ENCODE results near the gene RAB40B. TPM values are rescaled to one million over a fixed set of nuclear protein-coding genes. Genes with fewer than 3 reads are reported as not detected.

Gene RAB40B
- polyA plus RNA-seq, 1 of the 3 experiments (the other 2 are of a cell fraction) = 20.7 TPM

DNA sequence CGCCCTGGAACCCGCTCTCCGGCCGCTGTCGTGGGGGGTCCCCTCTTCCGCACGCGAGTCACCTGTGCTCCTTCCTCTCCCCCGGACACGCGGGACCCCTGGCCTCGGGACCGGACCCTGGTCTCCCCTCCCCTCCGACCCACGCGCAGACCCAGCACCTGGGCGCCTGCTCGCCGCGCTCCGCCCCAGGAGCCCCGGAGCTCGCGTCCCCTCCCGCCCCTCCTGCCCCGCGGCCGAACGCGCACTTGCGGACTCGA lies 762 bp downstream of the RAB40B start:
- peak overlapping the region; percentile 63 to 68 for H3K4me3 ChIP-seq (ENCODE audit: low read depth in 2 of 2, low read length in 1 of 2)
- DNase-seq = no peak
- peaks cover 0 to 8% of the 10 kb centered on the region in 2 experiments for H3K36me3 ChIP-seq (replicated peaks in 1 of 2; ENCODE audit: control insufficient read depth in 1 of 2, insufficient read depth in 2 of 2, low read length in 1 of 2)
- H3K4me1 ChIP-seq (ENCODE audit: control insufficient read depth in 1 of 2, insufficient read depth in 2 of 2, low read depth in 1 of 2, low read length in 1 of 2) = peaks cover 0 to 14% of the 10 kb centered on the region in 2 experiments; a peak in 1 of 4 replicates
- no peaks in the 10 kb centered on the region; the same call in 1 of the 2 replicates for H3K9me3 ChIP-seq
- H2AFZ ChIP-seq (ENCODE audit: low read depth) = peak overlapping the region; percentile 24; the same call in 1 of the 2 replicates
- H3K27ac ChIP-seq (ENCODE audit: low read depth in 2 of 2, low read length in 1 of 2) = no peak overlapping the region
- H3F3A ChIP-seq (replicated peaks; ENCODE audit: insufficient read depth) = no peaks in the 10 kb centered on the region
- no peaks in the 10 kb centered on the region for H4K20me1 ChIP-seq (ENCODE audit: insufficient read depth)
- H3K9ac ChIP-seq = peak overlapping the region; percentile 48; the same call in 1 of the 2 replicates
- H3K27me3 ChIP-seq (ENCODE audit: insufficient read depth) = no peaks in the 10 kb centered on the region
- ChIA-PET CTCF (interaction anchor here (0.9 to 2.3 kb wide), 4 partner anchors 18 to 78 kb away, joined by 3 to 6 read pairs (median 4); no protein-coding TSS in a partner anchor), POLR2A (no interaction called here)
- under 1% methylated on average over 16 of the region's 32 CpGs for WGBS (ENCODE audit: low lambda C conversion rate)
- TF ChIP-seq RAD21 (IDR thresholded peaks at IDR 0.05; ENCODE audit: low read length) = no peak
- TF ChIP-seq TCF12 (IDR thresholded peaks at IDR 0.05) = no peak
- TF ChIP-seq, protein P1, sequence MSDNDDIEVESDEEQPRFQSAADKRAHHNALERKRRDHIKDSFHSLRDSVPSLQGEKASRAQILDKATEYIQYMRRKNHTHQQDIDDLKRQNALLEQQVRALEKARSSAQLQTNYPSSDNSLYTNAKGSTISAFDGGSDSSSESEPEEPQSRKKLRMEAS (IDR thresholded peaks at IDR 0.05; ENCODE audit: low read depth) = no peak
- no peak for TF ChIP-seq SIN3A (IDR thresholded peaks at IDR 0.05; ENCODE audit: borderline replicate concordance, low read depth, low read length)
- TF ChIP-seq RFX5 (IDR thresholded peaks at IDR 0.05; ENCODE audit: low read length) = no peak
- no peak for TF ChIP-seq MEF2A (IDR thresholded peaks at IDR 0.05; ENCODE audit: borderline replicate concordance, low read depth)
- no peak for TF ChIP-seq POLR2AphosphoS5 (IDR thresholded peaks at IDR 0.05; ENCODE audit: low read depth, low read length)
- no peak for TF ChIP-seq FOXM1 (IDR thresholded peaks at IDR 0.05; ENCODE audit: low read depth)
- TF ChIP-seq, protein P2, sequence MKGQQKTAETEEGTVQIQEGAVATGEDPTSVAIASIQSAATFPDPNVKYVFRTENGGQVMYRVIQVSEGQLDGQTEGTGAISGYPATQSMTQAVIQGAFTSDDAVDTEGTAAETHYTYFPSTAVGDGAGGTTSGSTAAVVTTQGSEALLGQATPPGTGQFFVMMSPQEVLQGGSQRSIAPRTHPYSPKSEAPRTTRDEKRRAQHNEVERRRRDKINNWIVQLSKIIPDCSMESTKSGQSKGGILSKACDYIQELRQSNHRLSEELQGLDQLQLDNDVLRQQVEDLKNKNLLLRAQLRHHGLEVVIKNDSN (IDR thresholded peaks at IDR 0.05; ENCODE audit: borderline replicate concordance, low read depth) = no peak
- no peak for TF ChIP-seq EP300 (IDR thresholded peaks at IDR 0.05; ENCODE audit: borderline replicate concordance in 1 of 2, low read depth in 1 of 2, low read length in 1 of 2)
- TF ChIP-seq ELF1 (IDR thresholded peaks at IDR 0.05) = no peak
- no peak for TF ChIP-seq GABPA (IDR thresholded peaks at IDR 0.05; ENCODE audit: low read depth)
- TF ChIP-seq, protein P3, sequence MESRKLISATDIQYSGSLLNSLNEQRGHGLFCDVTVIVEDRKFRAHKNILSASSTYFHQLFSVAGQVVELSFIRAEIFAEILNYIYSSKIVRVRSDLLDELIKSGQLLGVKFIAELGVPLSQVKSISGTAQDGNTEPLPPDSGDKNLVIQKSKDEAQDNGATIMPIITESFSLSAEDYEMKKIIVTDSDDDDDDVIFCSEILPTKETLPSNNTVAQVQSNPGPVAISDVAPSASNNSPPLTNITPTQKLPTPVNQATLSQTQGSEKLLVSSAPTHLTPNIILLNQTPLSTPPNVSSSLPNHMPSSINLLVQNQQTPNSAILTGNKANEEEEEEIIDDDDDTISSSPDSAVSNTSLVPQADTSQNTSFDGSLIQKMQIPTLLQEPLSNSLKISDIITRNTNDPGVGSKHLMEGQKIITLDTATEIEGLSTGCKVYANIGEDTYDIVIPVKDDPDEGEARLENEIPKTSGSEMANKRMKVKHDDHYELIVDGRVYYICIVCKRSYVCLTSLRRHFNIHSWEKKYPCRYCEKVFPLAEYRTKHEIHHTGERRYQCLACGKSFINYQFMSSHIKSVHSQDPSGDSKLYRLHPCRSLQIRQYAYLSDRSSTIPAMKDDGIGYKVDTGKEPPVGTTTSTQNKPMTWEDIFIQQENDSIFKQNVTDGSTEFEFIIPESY (IDR thresholded peaks at IDR 0.05; ENCODE audit: borderline replicate concordance, low read depth) = no peak
- TF ChIP-seq JUND (IDR thresholded peaks at IDR 0.05) = no peak
- TF ChIP-seq EZH2phosphoT487 (IDR thresholded peaks at IDR 0.05; ENCODE audit: borderline replicate concordance, low read depth) = no peak
- TF ChIP-seq YY1 (IDR thresholded peaks at IDR 0.05; ENCODE audit: low read depth) = no peak
- no peak for TF ChIP-seq FOSL2 (IDR thresholded peaks at IDR 0.05; ENCODE audit: borderline replicate concordance, low read depth)
- no peak for TF ChIP-seq RXRA (IDR thresholded peaks at IDR 0.05; ENCODE audit: borderline replicate concordance, low read depth)
- H3K4me2 ChIP-seq = peak overlapping the region; percentile 97
- H3K79me2 ChIP-seq (ENCODE audit: insufficient read depth) = 0 out of 2 replicates have a peak, but pooled peaks cover 4% of the 10 kb centered on the region
- H3K9me2 ChIP-seq = no peaks in the 10 kb centered on the region
